ENCODE results near the gene RNF150. TPM values are rescaled to one million over a fixed set of nuclear protein-coding genes. Genes with fewer than 3 reads are reported as not detected.

Gene RNF150
- total RNA-seq, 1 experiment from 2014 or later: 2.7 TPM

GRCh38 chr4:140993370-140993769 is 139.9 kb downstream of the RNF150 start:
- DNase-seq (ENCODE audit: low spot score): no peak
- CTCF ChIA-PET: no interaction called here
- intact Hi-C loops (cut with micrococcal nuclease; ENCODE audit: unreplicated experiment): no loop called here
- Histone ChIP-seq H3K36me3 (ENCODE audit: insufficient read depth, low read length, poor library complexity, severe bottlenecking) (no peaks in the 10 kb centered on the region), H3K4me3 (ENCODE audit: low read depth, low read length, poor library complexity, severe bottlenecking) (no peak overlapping the region), H3K27ac (ENCODE audit: low read depth, low read length, poor library complexity, severe bottlenecking) (no peak overlapping the region), H3K4me1 (ENCODE audit: insufficient read depth, low read length, poor library complexity, severe bottlenecking) (no peaks in the 10 kb centered on the region), H3K9me3 (ENCODE audit: low read depth, low read length, poor library complexity, severe bottlenecking) (no peaks in the 10 kb centered on the region), H3K27me3 (replicated peaks; ENCODE audit: insufficient read depth, low read depth, low read length, poor library complexity) (no peaks in the 10 kb centered on the region)
- no peak for TF ChIP-seq EZH2 (IDR thresholded peaks at IDR 0.05; ENCODE audit: borderline replicate concordance, low read depth, low read length, poor library complexity, severe bottlenecking)
- TF ChIP-seq CTCF (conservative IDR thresholded peaks at IDR 0.05; ENCODE audit: low read depth, low read length): no peak
- POLR2A ChIA-PET (ENCODE audit: low non-redundant PET): no interaction called here
- BruUV-seq (replicated peaks): no TSS peak

- POLR2A ChIA-PET (ENCODE audit: low non-redundant PET): no interaction called here
- no peak for TF ChIP-seq EZH2 (IDR thresholded peaks at IDR 0.05; ENCODE audit: borderline replicate concordance, low read depth, low read length, poor library complexity, severe bottlenecking)
- no peak for TF ChIP-seq CTCF (conservative IDR thresholded peaks at IDR 0.05; ENCODE audit: low read depth, low read length)
- intact Hi-C loops (cut with micrococcal nuclease; ENCODE audit: unreplicated experiment): no loop called here
- DNase-seq (ENCODE audit: low spot score): no peak
- no TSS peak for BruUV-seq (replicated peaks)
- CTCF ChIA-PET: no interaction called here
- Histone ChIP-seq H3K27ac (ENCODE audit: low read depth, low read length, poor library complexity, severe bottlenecking) (no peak overlapping the region), H3K4me3 (ENCODE audit: low read depth, low read length, poor library complexity, severe bottlenecking) (no peak overlapping the region), H3K4me1 (ENCODE audit: insufficient read depth, low read length, poor library complexity, severe bottlenecking) (no peaks in the 10 kb centered on the region), H3K27me3 (replicated peaks; ENCODE audit: insufficient read depth, low read depth, low read length, poor library complexity) (no peaks in the 10 kb centered on the region), H3K36me3 (ENCODE audit: insufficient read depth, low read length, poor library complexity, severe bottlenecking) (no peaks in the 10 kb centered on the region), H3K9me3 (ENCODE audit: low read depth, low read length, poor library complexity, severe bottlenecking) (no peaks in the 10 kb centered on the region)
These were observed 143.3 kb downstream of the RNF150 start for GRCh38 chr4:140989944-140990343.

GRCh38 chr4:140986045-140986444 is 147.2 kb downstream of the RNF150 start:
- ChIA-PET POLR2A (ENCODE audit: low non-redundant PET) (no interaction called here), CTCF (no interaction called here)
- DNase-seq (ENCODE audit: low spot score): no peak
- Histone ChIP-seq H3K27ac (ENCODE audit: low read depth, low read length, poor library complexity, severe bottlenecking) (no peak overlapping the region), H3K4me1 (ENCODE audit: insufficient read depth, low read length, poor library complexity, severe bottlenecking) (no peaks in the 10 kb centered on the region), H3K27me3 (replicated peaks; ENCODE audit: insufficient read depth, low read depth, low read length, poor library complexity) (no peaks in the 10 kb centered on the region), H3K4me3 (ENCODE audit: low read depth, low read length, poor library complexity, severe bottlenecking) (no peak overlapping the region), H3K9me3 (ENCODE audit: low read depth, low read length, poor library complexity, severe bottlenecking) (no peaks in the 10 kb centered on the region), H3K36me3 (ENCODE audit: insufficient read depth, low read length, poor library complexity, severe bottlenecking) (no peaks in the 10 kb centered on the region)
- BruUV-seq (replicated peaks): no TSS peak
- intact Hi-C loops (cut with micrococcal nuclease; ENCODE audit: unreplicated experiment): no loop called here
- no peak for TF ChIP-seq CTCF (conservative IDR thresholded peaks at IDR 0.05; ENCODE audit: low read depth, low read length)
- no peak for TF ChIP-seq EZH2 (IDR thresholded peaks at IDR 0.05; ENCODE audit: borderline replicate concordance, low read depth, low read length, poor library complexity, severe bottlenecking)

Measured in A673 (cell line).